CD14-positive monocyte (primary cell): Measurements from ENCODE around the gene FOLR1. TPM values are rescaled to one million over a fixed set of nuclear protein-coding genes. Genes with fewer than 3 reads are reported as not detected.
A peak's percentile ranks its signal among the peaks of the same experiment; 100 is the strongest.

Source experiments
- DNase-seq, 3 donors: peaks; one replicate each; pipeline ENCODE4 v3.0.0-alpha.2; 2011 to 2022
- H2AFZ ChIP-seq: 2 replicates; pipeline ENCODE4 v1.6.0; 2012; ENCODE audit warnings: mild to moderate bottlenecking, low read depth, low read length, inconsistent platforms; ENCODE audit not compliant: insufficient read depth, poor library complexity, severe bottlenecking
- H3K27ac ChIP-seq, 2 donors: 1 replicate in 1 of 2; 2 replicates in 1 of 2; pipeline ENCODE4 v1.5.1; 2012 to 2013; ENCODE audit warnings: low read length in 2 of 2, control low read depth in 1 of 2, inconsistent platforms in 1 of 2, low read depth in 1 of 2, mild to moderate bottlenecking in 1 of 2
- H3K27me3 ChIP-seq, 2 donors: one replicate each; pipeline versions ENCODE4 v1.6.0 to v1.6.1; 2011 to 2013; ENCODE audit warnings: low read length in 2 of 2; ENCODE audit not compliant: control insufficient read depth in 2 of 2, insufficient read depth in 2 of 2
- H3K36me3 ChIP-seq, 2 donors: replicated peaks in 1 of 2; 1 replicate in 1 of 2; 2 replicates in 1 of 2; pipeline versions ENCODE4 v1.5.1 to v1.6.1; 2012 to 2013; ENCODE audit warnings: low read length in 2 of 2, control low read depth in 1 of 2, inconsistent platforms in 1 of 2, mild to moderate bottlenecking in 1 of 2; ENCODE audit not compliant: insufficient read depth in 2 of 2, control insufficient read depth in 1 of 2
- H3K4me1 ChIP-seq, 2 donors: 1 replicate in 1 of 2; 2 replicates in 1 of 2; pipeline versions ENCODE4 v1.5.1 to v1.6.1; 2012 to 2013; ENCODE audit warnings: low read length in 2 of 2, control low read depth in 1 of 2, inconsistent platforms in 1 of 2, mild to moderate bottlenecking in 1 of 2, moderate library complexity in 1 of 2; ENCODE audit not compliant: insufficient read depth in 2 of 2, control insufficient read depth in 1 of 2
- H3K4me2 ChIP-seq: replicated peaks from 2 replicates; pipeline ENCODE3; 2012; ENCODE audit warnings: low read length, moderate library complexity, mild to moderate bottlenecking; ENCODE audit not compliant: poor library complexity, severe bottlenecking; ENCODE audit errors: extremely low read depth
- H3K4me3 ChIP-seq, 3 experiments: fragments of 200-600 bp in 1 of 3; sonication (generic) in 1 of 3; replicated peaks in 1 of 3; 1 replicate in 2 of 3; 2 replicates in 1 of 3; pipeline ENCODE4 v1.5.1; 2011 to 2013; ENCODE audit warnings: low read length in 3 of 3, mild to moderate bottlenecking in 3 of 3, control low read depth in 2 of 3, low read depth in 2 of 3, inconsistent platforms in 1 of 3, moderate library complexity in 1 of 3
- H3K79me2 ChIP-seq: 2 replicates; pipeline ENCODE4 v1.6.0; 2012; ENCODE audit warnings: mild to moderate bottlenecking, control low read depth, inconsistent platforms, low read length, moderate library complexity; ENCODE audit not compliant: insufficient read depth
- H3K9ac ChIP-seq: 2 replicates; pipeline ENCODE4 v1.6.0; 2017; ENCODE audit warnings: low read length, mild to moderate bottlenecking; ENCODE audit not compliant: insufficient read depth, poor library complexity, severe bottlenecking
- H3K9me3 ChIP-seq, 2 donors: replicated peaks in 1 of 2; 1 replicate in 1 of 2; 2 replicates in 1 of 2; pipeline versions ENCODE4 v1.5.1 to v1.6.1; 2012 to 2013; ENCODE audit warnings: low read length in 2 of 2, control low read depth in 1 of 2; ENCODE audit not compliant: control insufficient read depth in 1 of 2, insufficient read depth in 1 of 2
- H4K20me1 ChIP-seq: 2 replicates; pipeline ENCODE4 v1.6.0; 2012; ENCODE audit warnings: mild to moderate bottlenecking, low read length, control low read depth, moderate library complexity; ENCODE audit not compliant: insufficient read depth
- H3K27ac Mint-ChIP-seq, 7 donors: one replicate each; pipeline ENCODE4 v1.8.0; 2020; ENCODE audit warnings: mild to moderate bottlenecking in 7 of 7, mixed read lengths in 7 of 7, moderate library complexity in 6 of 7, inconsistent platforms in 2 of 7
- H3K27me3 Mint-ChIP-seq, 3 donors: one replicate each; pipeline ENCODE4 v1.8.0; 2021 to 2022; ENCODE audit warnings: low read depth in 3 of 3, mild to moderate bottlenecking in 3 of 3, mixed read lengths in 3 of 3, moderate library complexity in 3 of 3, inconsistent platforms in 1 of 3
- H3K36me3 Mint-ChIP-seq, 2 donors: one replicate each; pipeline ENCODE4 v1.8.0; 2020; ENCODE audit warnings: mixed read lengths in 2 of 2, inconsistent platforms in 1 of 2, mild to moderate bottlenecking in 1 of 2
- H3K4me1 Mint-ChIP-seq: one replicate; pipeline ENCODE4 v1.8.0; 2020; ENCODE audit warnings: mild to moderate bottlenecking, mixed read lengths
- H3K4me3 Mint-ChIP-seq, 2 donors: one replicate each; pipeline ENCODE4 v1.8.0; 2020; ENCODE audit warnings: mild to moderate bottlenecking in 2 of 2, mixed read lengths in 2 of 2, moderate library complexity in 1 of 2
- H3K9me3 Mint-ChIP-seq, 7 donors: one replicate each; pipeline ENCODE4 v1.8.0; 2020 to 2022; ENCODE audit warnings: mixed read lengths in 7 of 7, mild to moderate bottlenecking in 6 of 7, moderate library complexity in 6 of 7, inconsistent platforms in 2 of 7
- CTCF ChIP-seq: fragments of 200-600 bp; IDR thresholded peaks from one replicate; pipeline ENCODE4 v1.8.0; 2022; ENCODE audit warnings: antibody characterized with exemption, mild to moderate bottlenecking
- WGBS: methylation state at CpG from one replicate; pipeline ENCODE4 v1.1.5; 2013; ENCODE audit warnings: missing lambda C conversion rate; ENCODE audit not compliant: insufficient coverage; 5-methylcytosine and 5-hydroxymethylcytosine counted together
- intact Hi-C, 2 donors: fragments of 100-400 bp; cut with micrococcal nuclease; formaldehyde crosslinking; loops; one replicate each; pipeline versions ENCODE4 v1.15.0 to v1.15.1; 2023
- polyA plus RNA-seq, 3 donors: library from polyadenylated mRNA; depleted of rRNA in 1 of 3; unstranded in 2 of 3; stranded (reverse) in 1 of 3; fragments of 300-500 nt in 2 of 3; fragments of >200 nt in 1 of 3; fragmentation: Illumina TruSeq in 2 of 3; gene quantifications; 1 replicate in 2 of 3; 2 replicates in 1 of 3; pipeline ENCODE4 v1.2.3, GENCODE V29; 2012 to 2021

Gene FOLR1
- polyA plus RNA-seq, 3 donors = not detected

DNA sequence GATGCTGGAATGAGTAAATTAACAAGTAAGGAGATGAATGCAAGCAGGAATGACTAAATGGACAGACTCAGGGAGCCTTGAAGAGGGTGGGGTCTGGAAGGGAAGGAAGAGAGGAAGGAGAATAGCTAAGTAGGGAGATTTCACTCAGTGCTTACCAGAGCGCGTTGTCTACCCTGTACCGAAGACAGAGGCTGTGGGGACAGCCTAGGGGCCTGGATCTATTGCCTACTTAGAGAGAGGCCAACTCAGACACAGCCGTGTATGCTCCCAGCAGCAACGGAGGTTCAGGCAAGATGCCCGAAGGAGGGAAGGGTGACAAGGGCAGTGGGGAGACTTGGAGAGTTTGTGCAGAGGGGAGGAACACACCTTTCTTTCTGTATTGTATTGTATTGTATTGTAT is 24.7 kb downstream of the FOLR1 start, which contains the start of gene FOLR2:
Gene FOLR2, plus strand, starts transcription at position 157 of the 400 bp plus-strand sequence. CDS start 1,791 bp downstream, outside the sequence.
- H3K4me2 ChIP-seq = peak within 1 kb of the TSS; percentile 60
- H3K4me1 ChIP-seq = peaks cover 43% of the 10 kb centered on the region in 2 donors
- peak within 1 kb of the TSS; percentile 24 to 78 for H3K4me3 Mint-ChIP-seq
- peak within 1 kb of the TSS; percentile 2 to 56 (median 19) for H3K4me3 ChIP-seq
- peaks cover 0 to 3% (median 2%) of the 10 kb centered on the region in 3 donors for H3K27me3 Mint-ChIP-seq
- H3K4me1 Mint-ChIP-seq = peaks cover 42% of the 10 kb centered on the region
- H3K9me3 ChIP-seq = no peaks in the 10 kb centered on the region
- H3K36me3 ChIP-seq = no peaks in the 10 kb centered on the region
- H3K27ac Mint-ChIP-seq = peak within 1 kb of the TSS; percentile 32 to 98 (median 95)
- no peak for DNase-seq
- no peaks in the 10 kb centered on the region for H3K27me3 ChIP-seq
- H3K9me3 Mint-ChIP-seq = peaks cover 0 to 1% (median 0%) of the 10 kb centered on the region in 7 donors
- H3K27ac ChIP-seq = peak within 1 kb of the TSS; percentile 37 to 87
- no peaks in the 10 kb centered on the region for H4K20me1 ChIP-seq
- H3K79me2 ChIP-seq = no peaks in the 10 kb centered on the region
- 74% methylated on average over 6 of the region's 6 CpGs for WGBS
- intact Hi-C loops = no loop called here
- H2AFZ ChIP-seq = peak within 1 kb of the TSS; percentile 81
- no peak for TF ChIP-seq CTCF
- H3K9ac ChIP-seq = no peak within 1 kb of the TSS
- no peaks in the 10 kb centered on the region for H3K36me3 Mint-ChIP-seq

DNA sequence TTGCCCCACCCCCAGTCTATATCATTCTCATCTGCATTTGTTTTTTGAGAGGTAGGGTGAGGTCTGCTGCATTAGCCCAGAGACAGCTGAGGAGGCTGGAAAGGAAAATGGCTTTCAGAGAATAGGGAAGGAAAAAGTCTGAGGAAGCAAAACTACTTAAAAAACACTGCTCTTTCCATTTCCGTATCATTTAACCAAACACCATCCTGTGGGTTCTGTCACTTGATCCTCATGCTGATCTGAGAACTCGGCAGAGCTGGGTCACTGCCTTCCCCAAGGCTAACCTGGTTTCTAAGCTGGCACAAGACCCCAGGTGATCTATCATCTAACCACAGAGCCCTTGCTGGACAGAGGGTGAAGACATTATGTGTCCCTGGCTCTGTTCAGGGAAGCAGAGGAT is 25.9 kb downstream of the FOLR1 start:
- H2AFZ ChIP-seq = peak overlapping the region; percentile 81
- H3K27me3 Mint-ChIP-seq = peaks cover 0 to 3% (median 2%) of the 10 kb centered on the region in 3 donors
- peaks cover 54% of the 10 kb centered on the region for H3K4me1 Mint-ChIP-seq
- H3K27ac Mint-ChIP-seq = peak overlapping the region; percentile 85 to 98 (median 95)
- H3K9me3 Mint-ChIP-seq = peaks cover 0 to 1% (median 0%) of the 10 kb centered on the region in 7 donors
- no peaks in the 10 kb centered on the region for H3K79me2 ChIP-seq
- peak overlapping the region; percentile 62 to 78 for H3K4me3 Mint-ChIP-seq
- H3K4me1 ChIP-seq = peaks cover 55% of the 10 kb centered on the region in 2 donors
- H3K4me3 ChIP-seq = peak overlapping the region in 2 of 3 experiments; percentile 2 to 56
- H3K36me3 Mint-ChIP-seq = no peaks in the 10 kb centered on the region
- 0% methylated on average over 1 of the region's 2 CpGs for WGBS
- peak overlapping the region; percentile 60 for H3K4me2 ChIP-seq
- H3K27me3 ChIP-seq = no peaks in the 10 kb centered on the region
- intact Hi-C loops = no loop called here
- H3K27ac ChIP-seq = peak overlapping the region; percentile 76 to 87
- DNase-seq = peak in 2 of 3 donors; percentile 27 to 53
- peak overlapping the region; percentile 23 for H3K9ac ChIP-seq
- no peaks in the 10 kb centered on the region for H3K9me3 ChIP-seq
- H3K36me3 ChIP-seq = no peaks in the 10 kb centered on the region
- no peak for TF ChIP-seq CTCF
- no peaks in the 10 kb centered on the region for H4K20me1 ChIP-seq
